Epithelial cell of esophagus (primary cell): Measurements from ENCODE around the gene IRX3.

Experiments
- DNase-seq: peaks from one replicate; pipeline ENCODE4 v3.0.0; 2010; ENCODE audit warnings: low read depth
- H3K4me3 ChIP-seq: 2 replicates; pipeline ENCODE4 v1.5.1; 2011; ENCODE audit warnings: mild to moderate bottlenecking, low read length, control low read depth
- CTCF ChIP-seq: IDR thresholded peaks from 2 replicates; pipeline ENCODE4 v1.5.1; 2011; ENCODE audit warnings: low read depth, mild to moderate bottlenecking, low read length, control low read depth, inconsistent platforms; ENCODE audit not compliant: insufficient read depth; ENCODE audit errors: missing control alignments

Gene IRX3

GRCh38 chr16:54275956-54276355, 10.6 kb downstream of the IRX3 start:
- no peak overlapping the region for H3K4me3 ChIP-seq
- DNase-seq = no peak
- no peak for TF ChIP-seq CTCF

- no peak for DNase-seq
- H3K4me3 ChIP-seq = no peak overlapping the region
- no peak for TF ChIP-seq CTCF
Measured at GRCh38 chr16:54273566-54273965, 13.0 kb downstream of the IRX3 start.

- H3K4me3 ChIP-seq = no peak overlapping the region
- TF ChIP-seq CTCF = no peak
- no peak for DNase-seq
Measured at GRCh38 chr16:54270711-54271110, 15.9 kb downstream of the IRX3 start.

- no peak overlapping the region for H3K4me3 ChIP-seq
- DNase-seq = no peak
- no peak for TF ChIP-seq CTCF
Measured at GRCh38 chr16:54269461-54269860, 17.1 kb downstream of the IRX3 start.

- no peak overlapping the region for H3K4me3 ChIP-seq
- no peak for DNase-seq
- no peak for TF ChIP-seq CTCF
Measured at GRCh38 chr16:54268766-54269165, 17.8 kb downstream of the IRX3 start.

- no peak for TF ChIP-seq CTCF
- H3K4me3 ChIP-seq = no peak overlapping the region
- no peak for DNase-seq
Measured at GRCh38 chr16:54268340-54268739, 18.2 kb downstream of the IRX3 start.

- H3K4me3 ChIP-seq = no peak overlapping the region
- DNase-seq = peak; percentile 55
- no peak for TF ChIP-seq CTCF
Measured at GRCh38 chr16:54266363-54266955, 20.1 kb downstream of the IRX3 start.
